Rectal smooth muscle tissue (tissue), 1 donor: ENCODE data around the gene SERPINB2.

Experiments used
- H3K27ac ChIP-seq: one replicate; pipeline ENCODE4 v1.7.0; 2013; ENCODE audit warnings: low read depth, low read length, inconsistent platforms
- H3K27me3 ChIP-seq: one replicate; pipeline ENCODE4 v1.7.0; 2013; ENCODE audit warnings: low read length; ENCODE audit not compliant: control insufficient read depth, insufficient read depth
- H3K36me3 ChIP-seq: one replicate; pipeline ENCODE4 v1.7.0; 2013; ENCODE audit warnings: low read length; ENCODE audit not compliant: control insufficient read depth, insufficient read depth
- H3K4me1 ChIP-seq: one replicate; pipeline ENCODE4 v1.7.0; 2013; ENCODE audit warnings: low read length; ENCODE audit not compliant: control insufficient read depth, insufficient read depth
- H3K4me3 ChIP-seq: one replicate; pipeline ENCODE4 v1.7.0; 2013; ENCODE audit warnings: low read length
- H3K9ac ChIP-seq: one replicate; pipeline ENCODE4 v1.7.0; 2013; ENCODE audit warnings: low read length

Gene SERPINB2

DNA sequence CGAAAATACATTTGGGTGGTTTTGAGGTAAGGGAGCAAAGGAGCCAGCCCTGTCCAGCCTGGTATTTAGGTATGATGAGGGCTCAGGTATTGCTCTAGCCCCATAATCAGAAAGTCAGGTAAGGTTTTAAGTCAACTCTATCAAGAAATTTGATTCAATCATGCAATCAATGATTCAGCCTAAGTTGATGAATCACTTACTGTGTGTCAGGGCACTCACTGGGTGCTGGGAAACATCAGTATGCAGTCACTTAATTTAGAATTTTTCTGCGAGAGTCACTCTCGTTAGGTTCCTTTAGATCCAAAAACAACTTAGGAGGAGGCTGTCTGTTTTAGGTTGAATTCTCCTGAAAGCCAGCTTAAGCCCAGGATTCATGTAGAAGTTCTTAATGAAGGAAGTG is 17.7 kb upstream of the SERPINB2 start:
- Histone ChIP-seq H3K4me1 (no peaks in the 10 kb centered on the region), H3K4me3 (no peak overlapping the region), H3K27me3 (no peaks in the 10 kb centered on the region), H3K36me3 (no peaks in the 10 kb centered on the region), H3K9ac (no peak overlapping the region), H3K27ac (no peak overlapping the region)

GRCh38 chr18:63871836-63872235 is 15.7 kb upstream of the SERPINB2 start:
- no peaks in the 10 kb centered on the region for H3K36me3 ChIP-seq
- H3K27ac ChIP-seq: no peak overlapping the region
- no peaks in the 10 kb centered on the region for H3K4me1 ChIP-seq
- no peaks in the 10 kb centered on the region for H3K27me3 ChIP-seq
- no peak overlapping the region for H3K9ac ChIP-seq
- no peak overlapping the region for H3K4me3 ChIP-seq

DNA sequence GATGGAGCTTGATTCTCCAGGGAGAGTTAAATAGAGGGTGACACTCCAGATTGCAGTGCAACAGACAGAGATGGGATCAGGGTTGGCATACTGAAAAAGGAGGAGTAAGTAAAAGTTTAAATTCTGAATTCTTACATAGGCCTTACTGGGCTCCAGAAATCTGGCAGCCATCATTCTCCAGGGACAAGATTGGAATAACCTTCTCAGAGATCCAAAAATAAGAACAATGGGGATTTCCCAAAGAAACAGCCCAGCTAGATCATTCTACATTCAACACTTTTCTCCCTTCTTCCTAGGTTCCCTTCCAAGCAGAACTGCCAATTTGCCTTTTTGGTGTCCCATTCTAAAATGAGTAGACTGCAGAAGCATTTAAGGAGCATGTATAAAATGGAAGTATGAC is 14.9 kb upstream of the SERPINB2 start:
- H3K27ac ChIP-seq: no peak overlapping the region
- H3K9ac ChIP-seq: no peak overlapping the region
- no peaks in the 10 kb centered on the region for H3K4me1 ChIP-seq
- H3K27me3 ChIP-seq: no peaks in the 10 kb centered on the region
- no peaks in the 10 kb centered on the region for H3K36me3 ChIP-seq
- no peak overlapping the region for H3K4me3 ChIP-seq

DNA sequence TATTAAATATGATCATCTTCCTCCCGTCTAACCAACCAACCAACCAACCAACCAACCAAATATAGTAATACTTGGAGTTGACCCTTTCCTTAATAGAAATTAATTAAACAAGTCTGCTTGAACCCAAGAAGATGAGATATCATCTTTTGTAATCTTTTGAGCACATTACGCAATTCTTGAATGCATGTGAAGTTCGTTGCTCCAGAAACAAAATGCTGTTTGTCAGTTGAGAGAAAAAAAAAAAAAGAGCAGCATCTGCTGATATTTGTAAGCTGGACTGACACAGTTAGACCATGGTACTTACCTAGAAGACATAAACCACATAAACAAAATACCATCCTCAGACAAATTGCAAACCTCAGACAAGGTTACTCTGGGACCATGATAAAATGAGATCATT is 9.2 kb upstream of the SERPINB2 start:
- Histone ChIP-seq H3K4me3 (no peak overlapping the region), H3K36me3 (no peaks in the 10 kb centered on the region), H3K27me3 (no peaks in the 10 kb centered on the region), H3K9ac (no peak overlapping the region), H3K27ac (no peak overlapping the region), H3K4me1 (no peaks in the 10 kb centered on the region)

GRCh38 chr18:63878925-63879324 is 8.6 kb upstream of the SERPINB2 start:
- Histone ChIP-seq H3K36me3 (no peaks in the 10 kb centered on the region), H3K9ac (no peak overlapping the region), H3K4me1 (no peaks in the 10 kb centered on the region), H3K27me3 (no peaks in the 10 kb centered on the region), H3K27ac (no peak overlapping the region), H3K4me3 (no peak overlapping the region)

- no peak overlapping the region for H3K9ac ChIP-seq
Observed at GRCh38 chr18:63879709-63880108, 7.8 kb upstream of the SERPINB2 start.

DNA sequence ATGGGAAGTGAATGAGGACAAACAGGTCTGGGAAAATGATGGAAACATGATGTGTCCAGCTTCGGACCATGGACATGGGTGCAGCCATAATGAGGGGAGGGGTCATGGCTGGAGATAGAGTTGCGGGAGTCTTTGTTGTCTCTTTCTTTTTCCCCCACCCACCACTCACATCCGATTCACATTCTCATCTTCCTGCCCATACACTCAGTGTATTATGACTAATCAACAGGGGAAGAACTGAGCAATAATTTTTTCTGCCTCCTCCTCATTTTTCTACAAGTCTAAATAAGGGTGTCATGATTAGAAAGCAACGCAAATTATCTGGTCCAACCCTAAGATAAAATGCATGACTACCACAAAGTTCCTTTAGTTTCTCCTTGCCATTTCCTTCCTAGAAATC is 5.7 kb upstream of the SERPINB2 start:
- Histone ChIP-seq H3K4me3 (no peak overlapping the region), H3K4me1 (no peaks in the 10 kb centered on the region), H3K9ac (no peak overlapping the region), H3K27me3 (no peaks in the 10 kb centered on the region), H3K27ac (no peak overlapping the region), H3K36me3 (no peaks in the 10 kb centered on the region)

More at GRCh38 chr18:63879709-63880108, 7.8 kb upstream of the SERPINB2 start:
- Histone ChIP-seq H3K4me1 (no peaks in the 10 kb centered on the region), H3K27me3 (no peaks in the 10 kb centered on the region), H3K36me3 (no peaks in the 10 kb centered on the region), H3K4me3 (no peak overlapping the region), H3K27ac (no peak overlapping the region)

- H3K27ac ChIP-seq: no peak overlapping the region
Observed at GRCh38 chr18:63882333-63883141, 5.0 kb upstream of the SERPINB2 start.

GRCh38 chr18:63883617-63884016 is 3.9 kb upstream of the SERPINB2 start:
- no peaks in the 10 kb centered on the region for H3K4me1 ChIP-seq
- no peaks in the 10 kb centered on the region for H3K27me3 ChIP-seq
- H3K9ac ChIP-seq: no peak overlapping the region
- no peak overlapping the region for H3K4me3 ChIP-seq
- H3K27ac ChIP-seq: no peak overlapping the region
- no peaks in the 10 kb centered on the region for H3K36me3 ChIP-seq

More at GRCh38 chr18:63882333-63883141, 5.0 kb upstream of the SERPINB2 start:
- Histone ChIP-seq H3K27me3 (no peaks in the 10 kb centered on the region), H3K36me3 (no peaks in the 10 kb centered on the region), H3K4me1 (no peaks in the 10 kb centered on the region), H3K9ac (no peak overlapping the region), H3K4me3 (no peak overlapping the region)

- H3K4me1 ChIP-seq: no peaks in the 10 kb centered on the region
- no peaks in the 10 kb centered on the region for H3K36me3 ChIP-seq
- H3K9ac ChIP-seq: no peak overlapping the region
- no peaks in the 10 kb centered on the region for H3K27me3 ChIP-seq
- no peak overlapping the region for H3K4me3 ChIP-seq
- no peak overlapping the region for H3K27ac ChIP-seq
Observed at GRCh38 chr18:63888470-63889190, 1.1 kb downstream of the SERPINB2 start.

GRCh38 chr18:63889626-63890025 is 2.1 kb downstream of the SERPINB2 start:
- H3K4me3 ChIP-seq: no peak overlapping the region
- H3K27ac ChIP-seq: no peak overlapping the region
- H3K27me3 ChIP-seq: no peaks in the 10 kb centered on the region
- no peaks in the 10 kb centered on the region for H3K36me3 ChIP-seq
- no peak overlapping the region for H3K9ac ChIP-seq
- H3K4me1 ChIP-seq: no peaks in the 10 kb centered on the region

DNA sequence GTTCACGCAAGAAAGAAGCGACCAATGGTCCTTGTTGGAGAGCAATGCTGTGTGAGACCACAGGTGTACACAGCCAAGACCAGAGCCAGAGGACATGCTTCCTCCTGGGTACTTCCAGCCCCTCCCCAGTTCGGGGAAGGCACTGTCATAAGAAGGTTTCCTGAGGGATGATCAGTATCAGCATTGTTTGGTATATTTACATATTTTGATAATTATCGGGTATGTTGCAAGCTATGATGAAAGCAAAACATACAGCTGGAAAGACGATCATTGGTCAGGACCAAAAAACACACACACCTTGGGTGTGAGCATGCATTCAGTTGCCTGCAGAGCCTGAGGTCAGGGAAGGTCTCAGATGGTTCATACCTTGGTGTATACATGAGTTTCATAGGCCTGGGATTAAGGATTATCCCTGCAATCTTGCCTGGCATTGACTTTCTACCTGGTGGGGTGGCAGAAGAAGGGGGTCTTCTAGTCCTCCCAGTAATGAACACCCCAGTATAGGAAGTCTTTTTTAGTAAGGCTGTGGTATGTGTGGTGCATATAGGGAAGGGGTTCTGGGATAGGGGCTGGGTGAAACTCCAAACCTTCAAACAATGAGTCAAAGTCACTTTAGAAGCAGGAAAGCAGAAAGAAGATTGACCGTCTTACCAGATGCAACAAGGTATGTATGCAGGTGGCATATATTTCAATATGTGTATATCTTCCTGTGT is 2.9 kb downstream of the SERPINB2 start:
- Histone ChIP-seq H3K36me3 (no peaks in the 10 kb centered on the region), H3K4me1 (no peaks in the 10 kb centered on the region), H3K9ac (no peak overlapping the region), H3K27me3 (no peaks in the 10 kb centered on the region), H3K4me3 (no peak overlapping the region), H3K27ac (no peak overlapping the region)
